ENCODE measurements around the gene KRTAP20-2. TPM values are rescaled to one million over a fixed set of nuclear protein-coding genes. Genes with fewer than 3 reads are reported as not detected.

The KRTAP20-2 gene
- total and polyA plus RNA-seq, 7 experiments from 2014 or later = not detected

GRCh38 chr21:30613836-30614235 lies 21.2 kb upstream of the KRTAP20-2 start, which contains the start of gene KRTAP6-1:
KRTAP6-1 (minus strand) TSS chr21:30613930; CDS start chr21:30613904, 26 bp downstream.
- H3K4me1 Mint-ChIP-seq = no peaks in the 10 kb centered on the region
- Histone ChIP-seq H3K36me3 (ENCODE audit: control insufficient read depth in 2 of 3, insufficient read depth in 3 of 3, low read length in 3 of 3) (no peaks in the 10 kb centered on the region), H3K27ac (ENCODE audit: low read depth, low read length) (no peak within 1 kb of the TSS), H3K27me3 (ENCODE audit: control insufficient read depth in 2 of 2, insufficient read depth in 2 of 2, low read length in 2 of 2) (no peaks in the 10 kb centered on the region), H3K9me3 (ENCODE audit: control insufficient read depth in 2 of 3, low read length in 3 of 3) (no peaks in the 10 kb centered on the region), H3K4me3 (ENCODE audit: low read length) (no peak within 1 kb of the TSS), H3K4me1 (ENCODE audit: control insufficient read depth in 2 of 2, insufficient read depth in 2 of 2, low read length in 2 of 2) (no peaks in the 10 kb centered on the region)
- no peaks in the 10 kb centered on the region for H3K27me3 Mint-ChIP-seq
- peaks cover 0 to 4% (median 1%) of the 10 kb centered on the region in 11 donors for H3K9me3 Mint-ChIP-seq
- ChIA-PET CTCF (no interaction called here), POLR2A (no interaction called here)
- no peak within 1 kb of the TSS for H3K27ac Mint-ChIP-seq
- no peak within 1 kb of the TSS for H3K4me3 Mint-ChIP-seq
- no peak for DNase-seq
- intact Hi-C loops (cut with micrococcal nuclease) = no loop called here
- H3K36me3 Mint-ChIP-seq = no peaks in the 10 kb centered on the region
- no peak for ATAC-seq

- Mint-ChIP-seq H3K4me3 (no peak overlapping the region), H3K4me1 (no peaks in the 10 kb centered on the region), H3K27me3 (no peaks in the 10 kb centered on the region), H3K9me3 (peaks cover 0 to 4% (median 1%) of the 10 kb centered on the region in 11 donors), H3K36me3 (no peaks in the 10 kb centered on the region), H3K27ac (no peak overlapping the region)
- DNase-seq = no peak
- H3K4me3 ChIP-seq (ENCODE audit: low read length) = no peak overlapping the region
- ChIA-PET CTCF (no interaction called here), POLR2A (no interaction called here)
- H3K27ac ChIP-seq (ENCODE audit: low read depth, low read length) = no peak overlapping the region
- H3K4me1 ChIP-seq (ENCODE audit: control insufficient read depth in 2 of 2, insufficient read depth in 2 of 2, low read length in 2 of 2) = no peaks in the 10 kb centered on the region
- no peaks in the 10 kb centered on the region for H3K36me3 ChIP-seq (ENCODE audit: control insufficient read depth in 2 of 3, insufficient read depth in 3 of 3, low read length in 3 of 3)
- no peaks in the 10 kb centered on the region for H3K9me3 ChIP-seq (ENCODE audit: control insufficient read depth in 2 of 3, low read length in 3 of 3)
- intact Hi-C loops (cut with micrococcal nuclease) = no loop called here
- ATAC-seq = no peak
- H3K27me3 ChIP-seq (ENCODE audit: control insufficient read depth in 2 of 2, insufficient read depth in 2 of 2, low read length in 2 of 2) = no peaks in the 10 kb centered on the region
These were observed 19.8 kb upstream of the KRTAP20-2 start for GRCh38 chr21:30615199-30615598.

GRCh38 chr21:30616125-30616524 lies 18.9 kb upstream of the KRTAP20-2 start, which contains the start of gene KRTAP20-1:
KRTAP20-1 (plus strand) TSS chr21:30616425; CDS start chr21:30616455, 30 bp downstream.
- H3K27me3 Mint-ChIP-seq = no peaks in the 10 kb centered on the region
- no peak for ATAC-seq
- CTCF ChIA-PET = no interaction called here

GRCh38 chr21:30620080-30620479 lies 14.9 kb upstream of the KRTAP20-2 start:
- no peak overlapping the region for H3K27ac ChIP-seq (ENCODE audit: low read depth, low read length)
- H3K4me1 ChIP-seq (ENCODE audit: control insufficient read depth in 2 of 2, insufficient read depth in 2 of 2, low read length in 2 of 2) = no peaks in the 10 kb centered on the region
- no peaks in the 10 kb centered on the region for H3K4me1 Mint-ChIP-seq
- no peak overlapping the region for H3K4me3 ChIP-seq (ENCODE audit: low read length)
- peaks cover 0 to 6% (median 0%) of the 10 kb centered on the region in 11 donors for H3K9me3 Mint-ChIP-seq
- no peak overlapping the region for H3K4me3 Mint-ChIP-seq
- ChIA-PET POLR2A (no interaction called here), CTCF (no interaction called here)
- H3K27me3 Mint-ChIP-seq = no peaks in the 10 kb centered on the region
- H3K27ac Mint-ChIP-seq = no peak overlapping the region
- no peaks in the 10 kb centered on the region for H3K36me3 Mint-ChIP-seq
- no peaks in the 10 kb centered on the region for H3K36me3 ChIP-seq (ENCODE audit: control insufficient read depth in 2 of 3, insufficient read depth in 3 of 3, low read length in 3 of 3)
- no peaks in the 10 kb centered on the region for H3K27me3 ChIP-seq (ENCODE audit: control insufficient read depth in 2 of 2, insufficient read depth in 2 of 2, low read length in 2 of 2)
- no peaks in the 10 kb centered on the region for H3K9me3 ChIP-seq (ENCODE audit: control insufficient read depth in 2 of 3, low read length in 3 of 3)
- intact Hi-C loops (cut with micrococcal nuclease) = no loop called here
- ATAC-seq = no peak
- no peak for DNase-seq

More at GRCh38 chr21:30616125-30616524, 18.9 kb upstream of the KRTAP20-2 start, which contains the start of gene KRTAP20-1:
- Histone ChIP-seq H3K4me3 (ENCODE audit: low read length) (no peak within 1 kb of the TSS), H3K27ac (ENCODE audit: low read depth, low read length) (no peak within 1 kb of the TSS), H3K4me1 (ENCODE audit: control insufficient read depth in 2 of 2, insufficient read depth in 2 of 2, low read length in 2 of 2) (no peaks in the 10 kb centered on the region), H3K27me3 (ENCODE audit: control insufficient read depth in 2 of 2, insufficient read depth in 2 of 2, low read length in 2 of 2) (no peaks in the 10 kb centered on the region), H3K9me3 (ENCODE audit: control insufficient read depth in 2 of 3, low read length in 3 of 3) (no peaks in the 10 kb centered on the region), H3K36me3 (ENCODE audit: control insufficient read depth in 2 of 3, insufficient read depth in 3 of 3, low read length in 3 of 3) (no peaks in the 10 kb centered on the region)
- intact Hi-C loops (cut with micrococcal nuclease) = no loop called here
- H3K36me3 Mint-ChIP-seq = no peaks in the 10 kb centered on the region
- H3K27ac Mint-ChIP-seq = no peak within 1 kb of the TSS
- H3K4me1 Mint-ChIP-seq = no peaks in the 10 kb centered on the region
- no peak for DNase-seq
- POLR2A ChIA-PET = no interaction called here
- peaks cover 0 to 3% (median 0%) of the 10 kb centered on the region in 11 donors for H3K9me3 Mint-ChIP-seq
- H3K4me3 Mint-ChIP-seq = no peak within 1 kb of the TSS

- no peaks in the 10 kb centered on the region for H3K27me3 Mint-ChIP-seq
- no peak within 1 kb of the TSS for H3K27ac Mint-ChIP-seq
- H3K27me3 ChIP-seq (ENCODE audit: control insufficient read depth in 2 of 2, insufficient read depth in 2 of 2, low read length in 2 of 2) = no peaks in the 10 kb centered on the region
- ChIA-PET POLR2A (no interaction called here), CTCF (no interaction called here)
- H3K27ac ChIP-seq (ENCODE audit: low read depth, low read length) = no peak within 1 kb of the TSS
- ATAC-seq (no peak), DNase-seq (no peak)
- H3K36me3 Mint-ChIP-seq = no peaks in the 10 kb centered on the region
- H3K9me3 Mint-ChIP-seq = peaks cover 0 to 6% (median 0%) of the 10 kb centered on the region in 11 donors
- H3K9me3 ChIP-seq (ENCODE audit: control insufficient read depth in 2 of 3, low read length in 3 of 3) = no peaks in the 10 kb centered on the region
- H3K4me3 ChIP-seq (ENCODE audit: low read length) = no peak within 1 kb of the TSS
- no peaks in the 10 kb centered on the region for H3K36me3 ChIP-seq (ENCODE audit: control insufficient read depth in 2 of 3, insufficient read depth in 3 of 3, low read length in 3 of 3)
- no peaks in the 10 kb centered on the region for H3K4me1 ChIP-seq (ENCODE audit: control insufficient read depth in 2 of 2, insufficient read depth in 2 of 2, low read length in 2 of 2)
- intact Hi-C loops (cut with micrococcal nuclease) = no loop called here
- H3K4me1 Mint-ChIP-seq = no peaks in the 10 kb centered on the region
- H3K4me3 Mint-ChIP-seq = no peak within 1 kb of the TSS
These were observed 14.5 kb upstream of the KRTAP20-2 start, which contains the start of gene KRTAP20-4 for GRCh38 chr21:30620522-30620921. KRTAP20-4 (plus strand) TSS chr21:30620627.

GRCh38 chr21:30623362-30623761 lies 11.6 kb upstream of the KRTAP20-2 start:
- Mint-ChIP-seq H3K4me1 (no peaks in the 10 kb centered on the region), H3K27ac (no peak overlapping the region), H3K27me3 (peaks cover 0 to 3% (median 0%) of the 10 kb centered on the region in 5 donors), H3K9me3 (peaks cover 0 to 6% (median 0%) of the 10 kb centered on the region in 11 donors), H3K36me3 (no peaks in the 10 kb centered on the region), H3K4me3 (no peak overlapping the region)
- no peak for DNase-seq
- Histone ChIP-seq H3K9me3 (ENCODE audit: control insufficient read depth in 2 of 3, low read length in 3 of 3) (no peaks in the 10 kb centered on the region), H3K4me3 (ENCODE audit: low read length) (no peak overlapping the region), H3K27ac (ENCODE audit: low read depth, low read length) (no peak overlapping the region), H3K4me1 (ENCODE audit: control insufficient read depth in 2 of 2, insufficient read depth in 2 of 2, low read length in 2 of 2) (no peaks in the 10 kb centered on the region), H3K36me3 (ENCODE audit: control insufficient read depth in 2 of 3, insufficient read depth in 3 of 3, low read length in 3 of 3) (no peaks in the 10 kb centered on the region), H3K27me3 (ENCODE audit: control insufficient read depth in 2 of 2, insufficient read depth in 2 of 2, low read length in 2 of 2) (no peaks in the 10 kb centered on the region)
- POLR2A ChIA-PET = no interaction called here
- no peak for ATAC-seq
- intact Hi-C loops (cut with micrococcal nuclease) = no loop called here
- CTCF ChIA-PET = no interaction called here

GRCh38 chr21:30625449-30626165 lies 9.4 kb upstream of the KRTAP20-2 start:
- H3K9me3 Mint-ChIP-seq = peaks cover 0 to 6% (median 0%) of the 10 kb centered on the region in 11 donors
- H3K9me3 ChIP-seq (ENCODE audit: control insufficient read depth in 2 of 3, low read length in 3 of 3) = no peaks in the 10 kb centered on the region
- H3K4me1 Mint-ChIP-seq = no peaks in the 10 kb centered on the region
- ATAC-seq (no peak), DNase-seq (no peak)
- H3K4me3 ChIP-seq (ENCODE audit: low read length) = no peak overlapping the region
- H3K4me3 Mint-ChIP-seq = no peak overlapping the region
- H3K4me1 ChIP-seq (ENCODE audit: control insufficient read depth in 2 of 2, insufficient read depth in 2 of 2, low read length in 2 of 2) = no peaks in the 10 kb centered on the region
- H3K27ac Mint-ChIP-seq = no peak overlapping the region
- POLR2A ChIA-PET = no interaction called here
- CTCF ChIA-PET = no interaction called here
- H3K27ac ChIP-seq (ENCODE audit: low read depth, low read length) = no peak overlapping the region
- intact Hi-C loops (cut with micrococcal nuclease) = no loop called here
- H3K27me3 Mint-ChIP-seq = peaks cover 0 to 3% (median 0%) of the 10 kb centered on the region in 5 donors
- no peaks in the 10 kb centered on the region for H3K27me3 ChIP-seq (ENCODE audit: control insufficient read depth in 2 of 2, insufficient read depth in 2 of 2, low read length in 2 of 2)
- H3K36me3 ChIP-seq (ENCODE audit: control insufficient read depth in 2 of 3, insufficient read depth in 3 of 3, low read length in 3 of 3) = no peaks in the 10 kb centered on the region
- H3K36me3 Mint-ChIP-seq = no peaks in the 10 kb centered on the region
